ENCODE results near the gene C1QTNF5.

Gene C1QTNF5

DNA sequence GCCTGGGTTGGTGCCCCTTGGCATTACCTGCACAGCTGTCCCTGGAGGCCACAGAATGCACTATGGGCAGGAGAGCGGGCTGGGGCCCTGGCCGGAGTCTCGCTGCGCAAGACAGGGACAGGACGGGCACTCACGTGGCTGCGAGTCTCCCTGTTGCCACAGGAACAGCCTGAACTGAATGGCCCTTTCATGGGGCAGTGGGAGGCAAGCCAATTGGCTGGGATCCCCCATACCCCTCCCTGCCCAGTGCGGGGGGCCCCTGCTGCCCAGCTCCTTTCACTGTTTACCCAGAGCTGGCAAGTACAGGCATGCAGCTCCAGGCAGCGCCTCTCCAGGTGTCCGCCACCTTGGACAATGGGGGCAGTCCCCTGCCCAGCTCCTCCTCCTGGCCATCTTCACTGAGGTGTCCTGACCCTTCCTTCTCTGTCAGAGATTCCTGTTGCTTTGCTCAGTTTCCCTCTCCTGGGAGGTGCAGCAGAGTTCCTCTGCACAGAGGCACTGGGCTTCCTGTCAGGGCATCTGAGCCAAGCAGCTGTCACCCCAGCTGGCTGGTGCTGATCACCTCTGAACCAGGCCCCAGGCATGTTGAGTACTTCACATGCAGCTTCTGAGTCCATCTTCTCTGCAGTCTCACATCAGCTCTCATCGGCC, 35.6 kb upstream of the C1QTNF5 start:
- Mint-ChIP-seq H3K4me1 (ENCODE audit: low read depth) (peaks cover 20% of the 10 kb centered on the region), H3K27me3 (no peaks in the 10 kb centered on the region), H3K9me3 (no peaks in the 10 kb centered on the region), H3K27ac (no peak overlapping the region), H3K36me3 (ENCODE audit: low read depth) (no peaks in the 10 kb centered on the region), H3K4me3 (no peak overlapping the region)
- no peak for DNase-seq

DNA sequence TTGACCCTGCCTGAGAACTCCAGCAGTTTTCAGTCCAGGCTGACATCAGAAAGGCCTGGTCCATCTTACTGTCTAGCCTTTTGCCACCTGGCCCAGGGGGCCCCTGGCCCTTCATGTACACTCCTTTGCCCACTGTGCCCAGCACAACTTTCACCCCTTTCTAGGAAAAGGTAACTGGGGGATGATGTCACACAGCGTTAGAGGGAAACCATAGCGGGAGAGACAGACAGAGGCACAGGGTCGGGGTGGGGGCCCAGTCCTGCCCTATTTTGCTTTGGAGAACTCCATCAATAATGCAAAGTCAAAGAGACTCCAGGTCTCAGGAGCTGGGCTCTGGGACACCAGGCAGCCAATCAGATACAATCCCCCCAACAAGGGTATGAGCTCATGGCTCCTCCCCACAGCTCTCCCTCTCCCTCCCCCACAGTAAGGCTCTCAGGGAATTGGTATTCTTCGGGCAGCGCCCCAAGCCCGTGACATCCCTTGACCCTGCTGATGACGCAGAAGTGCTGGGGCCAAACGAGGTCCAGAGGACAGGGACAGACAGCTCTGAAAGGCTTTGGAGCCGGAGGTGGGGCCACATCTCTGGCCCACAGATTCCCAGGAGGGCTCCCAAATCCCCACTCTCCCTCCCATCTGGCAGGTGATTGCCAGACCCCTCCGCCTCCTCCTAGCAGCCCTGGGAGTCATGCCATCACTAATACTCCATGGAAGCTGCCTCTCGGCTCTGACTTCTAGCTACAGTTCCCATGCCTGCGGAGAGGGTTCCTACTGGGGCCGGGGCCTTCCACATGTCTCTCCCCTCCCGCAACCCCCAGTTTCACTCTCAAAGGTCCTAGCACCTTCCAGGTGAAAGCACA, 34.9 kb upstream of the C1QTNF5 start:
- DNase-seq, result no peak
- Mint-ChIP-seq H3K9me3 (no peaks in the 10 kb centered on the region), H3K36me3 (ENCODE audit: low read depth) (no peaks in the 10 kb centered on the region), H3K27me3 (no peaks in the 10 kb centered on the region), H3K4me3 (no peak overlapping the region), H3K27ac (no peak overlapping the region), H3K4me1 (ENCODE audit: low read depth) (peaks cover 13% of the 10 kb centered on the region)

DNA sequence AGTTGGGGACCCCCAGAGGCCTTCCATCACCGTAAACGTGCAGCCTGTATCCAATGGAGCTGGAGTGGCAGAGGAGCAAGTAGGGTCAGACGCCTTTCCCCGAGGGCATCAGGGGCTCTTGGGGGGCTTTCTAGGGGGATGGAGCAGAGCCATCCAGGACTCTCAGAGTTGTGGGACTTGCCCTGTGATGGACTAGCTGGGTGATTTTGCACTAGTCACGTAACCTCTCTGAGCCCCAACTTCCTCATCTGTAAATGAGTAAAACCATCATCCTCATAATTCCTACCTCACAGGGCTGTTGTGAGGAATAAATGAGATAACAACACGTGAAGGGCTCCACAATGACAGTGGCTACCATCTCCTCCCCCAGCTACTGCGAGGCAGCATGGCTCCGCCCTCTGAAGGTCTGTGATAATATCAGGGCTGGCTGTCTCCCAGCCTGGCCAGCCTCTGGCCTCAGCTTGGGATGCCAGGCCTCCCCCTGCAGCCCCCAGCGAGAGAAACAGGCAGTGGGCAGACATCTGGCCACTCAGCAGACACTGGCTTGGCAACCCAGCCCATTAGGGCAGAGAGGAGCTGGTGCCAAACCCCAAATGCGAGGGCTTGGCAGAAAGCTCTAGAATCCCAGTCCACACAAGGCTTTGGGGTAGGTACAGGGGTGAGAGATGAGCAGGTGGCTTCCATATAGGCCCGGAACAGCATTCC, 34.1 kb upstream of the C1QTNF5 start:
- Mint-ChIP-seq H3K36me3 (ENCODE audit: low read depth) (no peaks in the 10 kb centered on the region), H3K4me1 (ENCODE audit: low read depth) (peaks cover 12% of the 10 kb centered on the region), H3K4me3 (no peak overlapping the region), H3K27ac (no peak overlapping the region), H3K9me3 (no peaks in the 10 kb centered on the region), H3K27me3 (peaks cover under 1% of the 10 kb centered on the region)
- DNase-seq, result no peak

DNA sequence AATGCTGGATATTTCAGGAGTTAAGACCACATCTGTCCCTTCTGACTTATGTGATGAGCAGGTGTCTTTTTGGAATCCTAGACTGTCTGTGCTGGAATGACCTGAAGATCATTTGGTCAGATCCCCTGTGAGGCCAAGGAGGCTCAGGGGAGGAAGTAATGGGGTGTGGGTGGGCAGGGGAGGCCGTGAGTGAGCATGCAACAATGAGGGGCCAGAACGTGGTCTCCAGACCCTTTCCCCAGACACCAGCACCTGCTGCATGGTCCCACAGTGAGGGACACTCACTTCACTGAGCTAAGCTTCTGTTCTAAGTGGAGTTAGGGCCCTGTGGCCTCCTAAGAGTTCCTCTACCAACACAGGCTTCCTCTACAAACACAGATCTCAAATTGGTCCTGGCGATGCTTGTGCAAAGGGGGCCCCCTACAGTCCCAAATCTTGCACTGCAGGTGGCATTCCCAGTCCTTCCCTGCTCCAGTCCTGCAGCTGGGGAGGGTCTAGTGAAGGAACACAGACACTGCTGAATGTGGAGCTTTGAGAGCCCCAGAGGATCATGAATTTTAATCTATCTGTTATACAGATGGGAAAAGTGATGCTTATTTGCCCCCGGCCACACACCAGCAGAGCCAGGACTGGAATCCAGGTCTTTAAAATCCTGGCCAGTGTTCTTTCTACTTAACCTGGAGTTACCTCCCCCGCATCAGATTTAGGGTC, 33.4 kb upstream of the C1QTNF5 start:
- H3K4me1 Mint-ChIP-seq (ENCODE audit: low read depth), result peaks cover 12% of the 10 kb centered on the region
- peak; percentile 65 for DNase-seq
- H3K9me3 Mint-ChIP-seq, result no peaks in the 10 kb centered on the region
- no peak overlapping the region for H3K27ac Mint-ChIP-seq
- H3K36me3 Mint-ChIP-seq (ENCODE audit: low read depth), result no peaks in the 10 kb centered on the region
- H3K4me3 Mint-ChIP-seq, result no peak overlapping the region
- H3K27me3 Mint-ChIP-seq, result peaks cover 7% of the 10 kb centered on the region

DNA sequence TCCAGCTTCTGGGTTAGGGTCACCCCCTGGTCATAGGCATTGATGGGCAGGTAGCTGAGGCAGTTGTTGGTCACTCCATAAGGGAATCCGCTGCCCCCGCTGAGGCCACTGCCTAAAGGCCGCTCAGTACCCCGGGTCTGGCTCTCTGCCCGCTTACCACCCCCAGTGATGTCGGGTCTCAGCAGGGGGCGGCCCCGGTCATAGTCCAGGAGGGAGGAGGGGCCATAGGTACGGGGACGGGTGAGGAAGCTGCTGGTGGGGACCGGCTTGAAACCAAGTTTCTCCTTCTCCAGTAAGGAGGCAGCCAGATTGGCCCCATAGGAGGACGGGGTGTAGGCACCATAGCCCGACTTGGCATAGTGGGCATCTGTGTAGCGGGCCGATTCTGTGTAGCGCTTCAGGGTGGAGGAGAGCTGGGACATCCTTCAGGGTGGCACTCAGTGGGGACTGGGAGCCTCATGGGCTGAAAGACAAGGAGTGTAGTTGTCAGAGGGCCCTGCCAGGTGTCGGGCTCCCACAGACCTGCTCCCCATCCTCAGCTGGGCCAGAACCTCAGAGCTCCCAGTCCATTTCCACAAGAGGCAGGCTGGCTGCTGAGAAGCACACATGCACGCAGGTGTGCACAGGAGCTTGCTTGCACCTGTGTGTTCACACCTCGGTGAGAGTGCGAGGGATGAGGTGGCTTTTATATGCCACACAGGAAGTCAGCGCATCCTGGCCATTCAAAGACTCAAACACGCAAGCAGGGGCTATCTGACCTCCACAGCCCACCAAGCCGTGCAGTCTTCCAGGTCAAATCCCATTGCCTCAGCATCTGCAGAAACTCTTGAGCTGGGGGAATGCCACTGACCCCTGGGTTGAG, 32.6 kb upstream of the C1QTNF5 start:
- H3K4me1 Mint-ChIP-seq (ENCODE audit: low read depth), result peaks cover 12% of the 10 kb centered on the region
- no peaks in the 10 kb centered on the region for H3K9me3 Mint-ChIP-seq
- H3K4me3 Mint-ChIP-seq, result no peak overlapping the region
- DNase-seq, result peak; percentile 26
- H3K36me3 Mint-ChIP-seq (ENCODE audit: low read depth), result no peaks in the 10 kb centered on the region
- H3K27me3 Mint-ChIP-seq, result peaks cover 14% of the 10 kb centered on the region
- no peak overlapping the region for H3K27ac Mint-ChIP-seq

DNA sequence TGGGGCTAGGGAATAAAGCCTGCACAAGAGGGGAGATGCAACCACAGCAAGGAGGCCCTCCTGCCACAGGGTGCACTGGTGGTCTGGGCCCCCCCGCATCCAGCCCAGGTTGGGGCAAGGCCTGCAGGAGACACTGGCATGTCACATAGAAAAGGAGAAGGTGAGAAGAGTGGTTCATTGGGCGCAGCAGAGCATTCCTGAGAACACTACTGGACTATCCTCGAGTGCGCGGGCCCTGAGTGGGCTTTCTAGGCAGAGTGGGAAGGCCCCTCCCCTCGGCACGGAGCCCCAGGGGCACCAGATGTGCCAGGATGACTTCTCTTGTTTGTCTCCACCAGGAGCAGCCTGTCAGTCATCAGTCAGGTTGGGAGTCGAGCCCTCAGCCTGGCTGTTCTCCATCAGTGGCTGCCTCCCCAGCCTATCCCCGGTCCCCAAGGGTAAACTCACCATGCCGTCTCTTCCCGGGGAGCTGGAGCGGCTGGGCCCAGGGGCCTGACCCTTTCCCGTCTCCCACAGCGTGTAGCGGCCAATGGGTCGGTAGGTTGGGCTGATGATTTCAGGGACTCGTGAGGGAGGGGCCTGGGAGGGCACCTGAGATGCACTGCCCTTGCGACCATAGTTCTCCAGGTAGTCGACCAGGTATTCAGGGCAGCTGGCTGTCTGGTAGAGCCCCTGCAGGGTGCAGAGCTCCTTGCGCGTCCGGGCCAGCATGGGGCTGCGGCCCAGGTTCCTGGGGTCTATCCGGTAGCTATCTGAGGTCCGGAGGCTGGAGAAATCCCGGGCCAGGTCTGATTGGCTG, 31.8 kb upstream of the C1QTNF5 start:
- Mint-ChIP-seq H3K27ac (no peak overlapping the region), H3K4me3 (no peak overlapping the region), H3K9me3 (no peaks in the 10 kb centered on the region), H3K36me3 (ENCODE audit: low read depth) (no peaks in the 10 kb centered on the region), H3K27me3 (peaks cover 22% of the 10 kb centered on the region), H3K4me1 (ENCODE audit: low read depth) (peaks cover 10% of the 10 kb centered on the region)
- DNase-seq, result peak; percentile 23

DNA sequence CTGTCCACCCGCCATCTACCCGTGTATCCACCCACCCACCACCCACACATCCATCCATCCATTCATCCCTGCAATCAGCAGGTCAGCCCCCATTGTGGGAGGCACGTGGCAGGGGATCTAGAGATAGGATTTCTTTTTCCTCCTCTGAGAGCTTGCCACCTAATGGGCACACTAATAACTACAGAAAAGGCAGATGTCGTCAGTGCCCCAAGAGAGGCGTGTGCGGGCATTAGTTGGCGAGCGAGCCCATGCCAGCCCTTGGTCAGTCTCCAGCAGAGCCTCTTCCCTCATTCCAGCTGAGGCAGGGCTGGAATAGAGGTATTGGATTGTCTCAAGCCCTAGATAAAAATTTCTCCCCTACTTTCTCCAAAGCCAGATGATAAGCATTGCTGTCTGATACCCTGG, 31.1 kb upstream of the C1QTNF5 start:
- no peak overlapping the region for H3K4me3 Mint-ChIP-seq
- no peak for DNase-seq
- no peak overlapping the region for H3K27ac Mint-ChIP-seq

DNA sequence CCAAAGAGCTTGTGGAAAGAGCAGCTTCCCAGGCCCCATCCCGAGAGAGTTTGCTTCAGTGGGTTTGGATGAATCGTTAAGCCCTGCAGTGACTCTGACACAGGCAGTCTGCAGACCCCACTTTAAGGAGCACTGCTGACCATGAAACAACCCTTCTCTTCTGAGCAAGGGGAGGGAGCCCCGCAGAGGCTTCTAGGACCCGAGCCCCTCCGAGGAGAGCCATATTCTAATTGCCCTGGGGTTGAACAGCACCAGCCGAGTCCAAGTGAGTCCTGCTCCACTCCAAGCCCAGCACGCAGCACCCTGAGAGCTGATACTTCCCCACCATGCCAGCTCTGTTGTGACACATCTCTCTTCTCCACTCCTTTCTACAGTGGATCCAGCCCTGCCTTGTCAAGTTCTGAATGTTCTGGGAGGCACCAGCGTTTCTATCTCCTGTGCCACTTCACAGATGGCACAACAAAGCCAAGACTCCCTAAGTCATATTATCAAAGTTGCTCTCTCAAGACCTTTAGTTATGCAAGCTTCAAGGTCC, 30.5 kb upstream of the C1QTNF5 start:
- H3K4me3 Mint-ChIP-seq, result no peak overlapping the region
- H3K4me1 Mint-ChIP-seq (ENCODE audit: low read depth), result peaks cover 10% of the 10 kb centered on the region

More for the DNA sequence above, 31.1 kb upstream of the C1QTNF5 start:
- H3K36me3 Mint-ChIP-seq (ENCODE audit: low read depth), result no peaks in the 10 kb centered on the region
- peaks cover 10% of the 10 kb centered on the region for H3K4me1 Mint-ChIP-seq (ENCODE audit: low read depth)
- H3K27me3 Mint-ChIP-seq, result peaks cover 27% of the 10 kb centered on the region
- H3K9me3 Mint-ChIP-seq, result no peaks in the 10 kb centered on the region

DNA sequence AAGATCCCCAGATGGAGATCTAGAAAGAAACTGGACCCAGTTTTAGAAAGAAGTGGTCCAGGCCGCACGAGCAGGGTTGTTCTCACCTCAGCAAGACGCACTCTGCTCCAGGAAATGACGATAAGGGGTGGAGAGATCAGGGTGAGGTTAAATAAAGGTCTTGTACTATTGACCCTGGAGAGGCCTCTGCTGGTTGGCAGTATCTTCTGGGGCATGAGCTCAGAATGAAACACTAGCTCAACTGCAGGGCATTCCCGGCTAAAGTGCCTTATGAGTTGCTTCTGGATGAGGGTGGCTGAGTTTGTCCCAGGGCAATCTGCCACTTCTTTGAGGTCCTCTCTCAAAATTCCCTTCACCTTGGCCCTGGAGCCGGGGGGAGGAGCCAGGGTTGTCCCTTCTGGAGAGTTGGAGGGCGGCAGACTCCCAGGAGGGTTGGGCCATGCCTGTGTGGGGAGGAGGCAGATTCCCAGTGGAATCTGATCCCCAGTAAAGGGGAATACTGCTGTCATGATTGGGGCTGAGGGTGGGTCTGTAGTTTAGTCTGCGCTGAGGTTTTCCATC, 29.9 kb upstream of the C1QTNF5 start:
- H3K27me3 Mint-ChIP-seq, result peaks cover 39% of the 10 kb centered on the region
- DNase-seq, result no peak
- H3K4me3 Mint-ChIP-seq, result no peak overlapping the region
- no peaks in the 10 kb centered on the region for H3K9me3 Mint-ChIP-seq
- peaks cover 10% of the 10 kb centered on the region for H3K4me1 Mint-ChIP-seq (ENCODE audit: low read depth)
- no peak overlapping the region for H3K27ac Mint-ChIP-seq
- H3K36me3 Mint-ChIP-seq (ENCODE audit: low read depth), result no peaks in the 10 kb centered on the region

More for the DNA sequence above, 30.5 kb upstream of the C1QTNF5 start:
- H3K9me3 Mint-ChIP-seq, result no peaks in the 10 kb centered on the region
- DNase-seq, result no peak
- peaks cover 34% of the 10 kb centered on the region for H3K27me3 Mint-ChIP-seq
- H3K27ac Mint-ChIP-seq, result no peak overlapping the region
- no peaks in the 10 kb centered on the region for H3K36me3 Mint-ChIP-seq (ENCODE audit: low read depth)

DNA sequence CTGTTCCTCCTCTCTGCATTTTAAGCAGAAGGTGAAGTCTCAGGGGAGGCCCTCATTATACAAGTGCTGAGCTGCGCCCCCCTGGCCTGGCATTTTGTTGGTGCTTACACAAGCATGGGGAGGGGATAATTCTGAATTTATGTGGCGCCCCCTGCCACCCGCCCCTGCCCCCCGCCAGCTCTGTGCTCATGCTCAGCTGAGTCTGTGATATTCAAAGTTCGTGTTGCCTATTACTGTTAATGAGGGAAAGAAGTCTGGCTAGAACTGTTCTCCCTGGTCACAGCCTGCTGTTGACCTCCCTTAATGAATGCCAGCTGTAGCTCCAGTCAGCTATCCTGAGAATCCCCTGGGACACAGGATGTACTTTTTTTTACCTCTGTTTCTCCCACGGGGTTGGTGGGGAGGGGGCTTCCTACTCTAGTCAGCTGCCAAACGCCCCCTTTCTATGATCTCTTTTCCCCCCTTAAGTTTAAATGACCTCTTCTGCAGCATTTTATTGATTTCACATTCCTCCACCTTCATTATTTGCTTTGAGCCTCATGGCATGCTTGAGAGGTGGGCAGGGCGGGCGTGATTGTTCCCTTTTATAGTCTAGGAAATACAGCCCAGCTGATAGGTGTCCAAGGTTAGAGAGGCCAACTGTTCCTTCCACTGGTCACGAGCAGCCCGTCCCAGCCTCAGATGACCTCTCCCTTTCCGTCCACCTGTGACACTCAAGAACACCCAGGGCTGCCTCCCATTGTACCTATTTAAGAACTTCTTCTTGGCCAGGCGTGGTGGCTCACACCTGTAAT, 28.6 kb upstream of the C1QTNF5 start:
- H3K4me1 Mint-ChIP-seq (ENCODE audit: low read depth), result peaks cover 15% of the 10 kb centered on the region
- DNase-seq, result no peak
- H3K36me3 Mint-ChIP-seq (ENCODE audit: low read depth), result no peaks in the 10 kb centered on the region
- H3K9me3 Mint-ChIP-seq, result no peaks in the 10 kb centered on the region
- H3K27ac Mint-ChIP-seq, result no peak overlapping the region
- peaks cover 52% of the 10 kb centered on the region for H3K27me3 Mint-ChIP-seq
- H3K4me3 Mint-ChIP-seq, result no peak overlapping the region

DNA sequence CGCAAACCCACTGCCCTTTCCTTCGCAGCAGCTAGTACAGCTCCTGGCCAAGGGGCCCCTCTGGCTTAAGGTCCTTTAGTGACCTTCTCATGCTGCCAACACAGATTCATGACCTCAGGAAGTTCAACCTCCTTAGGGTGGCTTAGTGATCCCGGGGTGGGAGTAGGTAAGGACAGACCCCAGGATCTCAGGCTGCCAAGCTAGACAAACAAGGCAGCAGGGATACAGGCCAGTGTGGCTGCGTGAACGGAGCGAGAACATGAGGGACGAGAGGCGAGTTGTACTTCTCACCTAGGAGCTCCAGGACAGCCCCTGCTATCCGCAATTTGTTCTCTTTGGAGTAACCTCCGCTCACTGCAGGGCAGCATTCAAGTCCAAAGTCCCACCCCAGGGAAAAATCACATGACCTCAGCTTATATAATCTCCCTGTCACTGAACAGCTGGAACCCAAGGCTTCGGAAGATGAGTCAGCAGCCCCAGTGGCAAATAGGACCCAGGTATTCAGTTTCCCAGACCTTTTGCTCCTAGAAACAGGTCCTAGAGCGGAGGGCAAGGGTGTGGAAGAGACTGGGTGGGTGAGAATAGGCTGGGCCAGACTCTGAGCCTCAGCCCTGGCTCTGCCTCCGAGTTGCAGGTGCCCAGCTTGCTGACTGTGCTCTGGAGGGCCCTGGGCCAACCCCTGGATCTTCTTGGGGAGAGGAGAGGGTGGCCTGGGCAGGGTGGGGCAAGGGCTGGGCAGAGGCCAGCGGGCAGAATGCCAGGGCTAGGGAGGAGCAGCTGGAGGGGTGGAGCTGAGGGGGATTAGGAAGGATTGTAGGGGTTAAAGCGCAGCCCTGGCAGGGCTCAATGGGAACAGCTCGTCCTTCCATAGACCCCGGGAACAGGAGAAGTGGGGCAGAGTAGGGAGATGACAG, 27.7 kb upstream of the C1QTNF5 start:
- H3K27me3 Mint-ChIP-seq, result peaks cover 53% of the 10 kb centered on the region
- DNase-seq, result no peak
- H3K36me3 Mint-ChIP-seq (ENCODE audit: low read depth), result no peaks in the 10 kb centered on the region
- no peaks in the 10 kb centered on the region for H3K9me3 Mint-ChIP-seq
- H3K27ac Mint-ChIP-seq, result no peak overlapping the region
- no peak overlapping the region for H3K4me3 Mint-ChIP-seq
- H3K4me1 Mint-ChIP-seq (ENCODE audit: low read depth), result peaks cover 7% of the 10 kb centered on the region

Data from activated T-cell treated with anti-CD3 and anti-CD28 coated beads, Interleukin-2, amount 50 U/mL, for 24 hours (primary cell).